Measurements from ENCODE around the gene IFNA2.
A peak's percentile ranks its signal among the peaks of the same experiment; 100 is the strongest.
"Not testable (repeated sequence)": the region's sequence is repeated elsewhere in the genome, so short reads cannot be mapped to it uniquely, and the experiment has no call there.

IFNA2 gene

GRCh38 chr9:21385131-21385670 is at the start of gene IFNA2:
Gene IFNA2, minus strand, starts transcription at chr9:21385398. Its CDS starts 69 bp downstream, at chr9:21385329.
- no peak for DNase-seq

GRCh38 chr9:21435015-21435383 is 49.8 kb upstream of the IFNA2 start:
- DNase-seq, result not testable (repeated sequence)

- peak; percentile 50 for DNase-seq
Observed at GRCh38 chr9:21434202-21435014, 49.2 kb upstream of the IFNA2 start.

- DNase-seq, result no peak
Observed at GRCh38 chr9:21432672-21433425, 47.7 kb upstream of the IFNA2 start.

- no peak for DNase-seq
Observed at GRCh38 chr9:21429191-21429590, 44.0 kb upstream of the IFNA2 start.

- DNase-seq, result no peak
Observed at GRCh38 chr9:21428235-21428634, 43.0 kb upstream of the IFNA2 start.

- no peak for DNase-seq
Observed at GRCh38 chr9:21415493-21416267, 30.5 kb upstream of the IFNA2 start.

GRCh38 chr9:21414220-21414940 is 29.2 kb upstream of the IFNA2 start:
- no peak for DNase-seq

GRCh38 chr9:21413624-21414023 is 28.4 kb upstream of the IFNA2 start:
- DNase-seq, result no peak

- no peak for DNase-seq
Observed at GRCh38 chr9:21413151-21413550, 28.0 kb upstream of the IFNA2 start.

- DNase-seq, result no peak
Observed at GRCh38 chr9:21412107-21412506, 26.9 kb upstream of the IFNA2 start.

- no peak for DNase-seq
Observed at GRCh38 chr9:21408817-21409216, 23.6 kb upstream of the IFNA2 start, which contains the start of gene IFNA8. Gene IFNA8, plus strand, starts transcription at chr9:21409117. Its CDS starts 60 bp downstream, at chr9:21409177.

GRCh38 chr9:21404146-21404545 is 18.9 kb upstream of the IFNA2 start:
- DNase-seq, result no peak

GRCh38 chr9:21402386-21403251 is 17.4 kb upstream of the IFNA2 start:
- no peak for DNase-seq

- DNase-seq, result no peak
Observed at GRCh38 chr9:21399956-21400355, 14.8 kb upstream of the IFNA2 start.

- no peak for DNase-seq
Observed at GRCh38 chr9:21398955-21399489, 13.8 kb upstream of the IFNA2 start.

GRCh38 chr9:21395778-21396717 is 10.8 kb upstream of the IFNA2 start:
- no peak for DNase-seq

- no peak for DNase-seq
Observed at GRCh38 chr9:21392270-21392669, 7.1 kb upstream of the IFNA2 start.

GRCh38 chr9:21383627-21384026 is 1.6 kb downstream of the IFNA2 start:
- no peak for DNase-seq
